Stimulated activated CD4-positive, alpha-beta T cell treated with anti-CD3 and anti-CD28 coated beads, Interleukin-1b, Interleukin-23, amount 100 ng/mL, for 1 hour (primary cell): ENCODE measurements around the gene COMMD4.
"Not testable (repeated sequence)": the region's sequence is repeated elsewhere in the genome, so short reads cannot be mapped to it uniquely, and the experiment has no call there.

ENCODE experiments used
- DNase-seq, 2 donors: peaks; one replicate each; pipeline ENCODE4 v3.0.0-alpha.2; 2020; ENCODE audit warnings: low read depth in 2 of 2

The COMMD4 gene

DNA sequence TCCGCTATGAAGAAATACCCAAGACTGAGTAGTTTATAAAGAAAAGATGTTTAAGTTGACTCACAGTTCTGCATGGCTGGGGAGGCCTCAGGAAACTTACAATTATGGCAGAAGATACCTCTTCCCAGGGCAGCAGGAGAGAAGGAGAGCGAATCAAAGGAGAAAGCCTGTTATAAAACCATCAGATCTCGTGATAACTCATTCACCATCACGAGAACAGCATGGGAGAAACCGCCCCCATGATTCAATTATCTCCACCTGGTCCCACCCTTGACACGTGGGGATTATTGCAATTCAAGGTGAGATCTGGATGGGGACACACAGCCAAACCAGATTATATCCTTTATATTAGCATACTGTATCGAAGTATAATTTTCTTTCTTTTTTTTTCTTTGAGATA lies 3.8 kb upstream of the COMMD4 start:
- DNase-seq = not testable (repeated sequence)

DNA sequence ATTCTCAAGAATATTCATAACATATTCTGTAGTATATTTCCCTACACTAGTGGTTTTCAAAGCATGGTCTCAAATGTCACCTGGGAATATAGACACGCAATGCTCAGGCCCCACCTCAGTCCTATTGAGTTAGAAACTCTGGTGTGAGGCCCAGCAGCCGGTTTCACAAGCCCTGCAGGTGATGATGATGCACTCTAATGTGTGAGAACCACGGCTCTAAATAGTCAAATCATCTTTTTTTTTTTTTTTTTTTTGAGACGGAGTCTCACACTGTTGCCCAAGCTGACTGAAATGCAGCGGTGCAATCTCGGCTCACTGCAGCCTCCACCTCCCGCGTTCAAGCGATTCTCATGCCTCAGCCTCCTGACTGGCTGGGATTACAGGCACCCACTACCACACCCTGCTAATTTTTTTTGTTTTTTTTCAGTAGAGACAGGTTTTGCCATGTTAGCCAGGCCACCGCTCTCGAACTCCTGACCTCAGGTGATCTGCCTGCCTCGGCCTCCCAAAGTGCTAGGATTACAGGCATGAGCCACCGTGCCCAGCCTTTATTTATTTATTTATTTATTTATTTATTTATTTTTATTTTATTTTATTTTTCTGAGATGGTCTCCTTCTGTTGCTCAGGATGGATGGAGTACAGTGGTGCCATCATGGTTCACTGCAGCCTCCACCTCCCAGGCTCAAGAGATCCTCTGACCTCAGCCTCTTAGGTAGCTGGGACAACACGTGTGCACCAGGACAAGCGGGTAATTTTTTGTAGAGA lies 2.0 kb upstream of the COMMD4 start:
- not testable (repeated sequence) for DNase-seq

DNA sequence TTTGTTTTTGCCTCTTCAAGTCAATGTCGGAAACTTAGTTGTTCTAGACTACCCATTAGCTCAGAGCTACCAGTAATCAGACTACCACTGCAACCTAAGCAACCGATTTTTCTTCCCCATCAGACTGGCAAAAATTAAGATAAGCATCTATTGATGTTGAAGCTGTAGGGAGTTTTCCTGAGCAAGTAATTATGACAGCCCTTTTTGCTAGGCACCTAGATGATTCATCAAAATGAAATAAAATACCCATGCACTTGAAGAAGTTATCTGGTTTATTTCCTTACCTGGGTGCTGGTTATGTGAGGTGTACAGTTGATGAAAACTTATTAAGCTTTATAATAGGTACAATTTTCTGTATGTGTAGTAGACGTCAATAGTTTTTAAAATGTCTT lies 554 bp upstream of the COMMD4 start:
- no peak for DNase-seq

DNA sequence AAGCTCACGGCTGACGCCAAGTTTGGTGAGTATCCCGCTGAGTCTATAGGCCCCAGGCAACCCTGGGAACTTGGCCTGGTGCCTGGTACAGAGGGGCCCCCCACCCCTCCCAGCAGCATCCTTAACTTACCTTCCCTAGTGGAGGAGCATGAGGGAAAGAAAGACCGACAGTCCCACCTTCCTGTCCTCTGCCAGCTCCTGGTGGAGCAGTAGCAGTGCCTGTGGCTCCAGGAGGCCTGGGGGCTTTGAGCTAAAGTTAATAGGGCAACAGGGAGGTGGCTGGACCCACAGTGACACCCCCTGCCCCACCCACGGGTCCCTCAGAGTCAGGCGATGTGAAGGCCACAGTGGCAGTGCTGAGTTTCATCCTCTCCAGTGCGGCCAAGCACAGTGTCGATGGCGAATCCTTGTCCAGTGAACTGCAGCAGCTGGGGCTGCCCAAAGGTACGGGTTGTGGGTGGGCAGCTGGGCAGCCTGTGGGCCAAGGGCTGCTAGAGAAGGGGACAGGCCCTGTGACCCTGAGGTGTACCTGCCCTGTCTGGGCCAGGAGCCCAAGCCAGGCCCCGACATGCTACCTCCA lies 2.9 kb downstream of the COMMD4 start:
- no peak for DNase-seq

DNA sequence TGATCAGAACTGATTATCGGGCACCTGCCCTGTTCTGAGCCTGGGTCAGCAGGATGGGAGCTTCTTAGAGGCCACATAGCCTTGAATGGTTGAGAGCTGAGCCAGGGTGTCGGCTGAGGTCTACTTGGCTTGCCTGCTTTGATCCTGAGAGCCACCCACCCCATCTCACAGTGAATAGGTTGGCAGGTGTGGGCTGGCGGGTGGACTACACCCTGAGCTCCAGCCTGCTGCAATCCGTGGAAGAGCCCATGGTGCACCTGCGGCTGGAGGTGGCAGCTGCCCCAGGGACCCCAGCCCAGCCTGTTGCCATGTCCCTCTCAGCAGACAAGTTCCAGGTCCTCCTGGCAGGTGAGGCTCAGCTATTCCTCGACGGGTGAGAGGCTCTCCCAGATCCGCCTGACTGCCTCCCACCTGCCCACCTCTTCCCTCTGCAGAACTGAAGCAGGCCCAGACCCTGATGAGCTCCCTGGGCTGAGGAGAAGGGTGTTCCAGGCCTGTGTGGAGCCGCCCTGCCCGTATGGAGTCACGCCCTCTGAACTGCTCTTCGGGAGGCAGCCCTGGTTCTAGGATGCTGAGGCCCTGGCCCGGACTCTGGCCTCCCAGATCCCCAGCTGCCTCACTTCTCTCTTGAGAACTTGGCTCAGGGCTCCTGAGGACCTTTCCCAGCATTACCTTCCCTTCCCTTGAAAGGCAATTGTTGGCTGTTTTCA lies 3.8 kb downstream of the COMMD4 start:
- DNase-seq = no peak

DNA sequence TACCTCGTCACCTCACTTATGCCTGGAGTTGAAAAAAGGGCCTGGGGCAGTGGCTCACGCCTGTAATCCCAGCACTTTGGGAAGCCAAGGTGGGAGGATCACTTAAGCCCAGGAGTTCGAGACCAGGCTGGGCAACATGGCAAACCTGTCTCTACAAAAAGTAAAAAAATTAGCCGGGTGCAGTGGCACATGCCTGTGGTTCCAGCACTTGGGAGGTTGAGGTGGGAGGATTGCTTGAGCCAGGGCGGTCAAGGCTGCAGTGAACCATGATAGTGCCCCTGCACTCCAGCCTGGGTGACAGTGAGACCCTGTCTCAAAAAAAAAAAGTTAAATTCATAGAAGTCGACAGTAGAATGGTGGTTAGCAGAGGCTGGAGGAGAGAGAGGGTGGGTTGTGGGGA lies 6.4 kb downstream of the COMMD4 start:
- DNase-seq = no peak

DNA sequence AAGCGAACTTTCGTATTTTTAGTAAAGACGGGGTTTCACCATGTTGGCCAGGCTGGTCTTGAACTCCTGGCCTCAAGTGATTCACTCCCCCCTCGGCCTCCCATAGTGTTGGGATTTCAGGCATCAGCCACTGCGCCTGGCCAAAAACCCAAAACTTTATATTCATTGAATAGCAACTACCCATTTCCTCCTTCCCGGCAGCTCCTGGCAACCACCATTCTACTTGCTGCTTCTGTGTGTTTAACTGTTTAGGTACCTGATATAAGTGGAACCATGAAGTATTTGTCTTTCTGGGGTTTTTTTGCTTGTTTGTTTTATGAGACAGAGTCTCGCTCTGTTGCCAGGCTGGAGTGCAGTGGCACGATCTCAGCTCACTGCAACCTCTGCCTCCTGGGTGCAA lies 8.1 kb downstream of the COMMD4 start:
- not testable (repeated sequence) for DNase-seq

DNA sequence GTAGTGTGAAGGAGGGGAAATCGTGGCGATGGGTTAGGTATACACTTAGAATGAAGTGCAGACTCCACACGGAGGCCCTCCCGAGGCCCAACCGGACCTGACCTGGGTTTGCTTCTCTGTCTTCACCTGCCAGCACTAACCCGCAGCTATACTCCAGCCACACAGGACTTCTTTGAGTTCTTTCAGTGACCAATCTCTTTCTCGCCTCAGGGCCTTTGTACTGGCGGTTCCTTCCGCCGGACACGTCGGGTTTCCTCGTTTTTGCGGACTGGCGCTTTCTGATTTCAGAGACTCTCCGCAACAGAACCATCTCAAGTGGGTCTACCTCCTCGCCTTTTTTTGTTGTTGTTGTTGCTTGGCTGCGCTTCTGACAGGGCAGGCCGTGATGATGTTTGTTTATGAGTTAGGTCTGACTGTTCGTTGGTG lies 10.9 kb downstream of the COMMD4 start, which contains the start of gene NEIL1:
Gene NEIL1, plus strand, starts transcription at position 244 of the 426 bp plus-strand sequence. CDS start 1,867 bp downstream, outside the sequence.
- no peak for DNase-seq

DNA sequence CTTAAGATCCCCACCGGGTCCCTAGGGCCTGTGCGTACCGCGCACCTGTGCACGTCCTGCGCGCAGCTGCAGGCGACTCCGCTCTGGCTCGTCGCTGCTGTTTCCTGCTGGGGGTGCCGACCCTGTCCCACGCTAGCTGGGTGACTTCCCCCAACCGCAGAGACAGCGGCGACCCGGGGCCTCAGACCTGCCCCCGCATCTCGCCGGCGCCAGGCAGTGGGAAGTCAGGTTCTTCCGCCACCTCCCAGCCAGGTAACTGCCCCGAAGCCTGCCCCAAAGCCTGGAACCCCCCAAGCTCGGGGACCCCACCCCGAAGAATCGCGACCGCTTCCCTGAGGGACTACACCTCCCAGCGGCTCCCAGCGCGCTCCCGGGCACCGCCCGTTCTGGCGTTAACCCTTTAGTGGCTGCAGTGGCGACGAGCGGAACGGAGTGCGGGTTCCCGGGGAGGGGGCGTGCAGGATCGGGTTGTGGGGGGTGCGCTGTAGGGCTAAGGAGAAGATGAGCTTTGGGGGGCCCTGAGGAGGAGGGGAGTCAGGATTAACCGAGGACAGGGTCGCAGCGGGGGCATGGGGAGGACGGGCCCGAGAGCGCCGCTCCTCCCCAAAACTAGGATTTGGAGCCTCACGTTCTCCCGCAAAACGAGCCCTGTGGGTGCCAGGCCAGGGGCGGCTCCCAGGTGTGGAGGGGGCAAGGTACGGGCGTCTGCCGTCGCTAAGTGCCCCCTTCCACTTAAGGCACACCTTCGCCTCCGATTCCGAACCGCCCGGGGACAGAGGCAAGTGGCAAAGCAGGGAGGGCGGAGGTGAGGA lies 11.6 kb downstream of the COMMD4 start:
- DNase-seq = peak in 1 of 2 donors; percentile 20

DNA sequence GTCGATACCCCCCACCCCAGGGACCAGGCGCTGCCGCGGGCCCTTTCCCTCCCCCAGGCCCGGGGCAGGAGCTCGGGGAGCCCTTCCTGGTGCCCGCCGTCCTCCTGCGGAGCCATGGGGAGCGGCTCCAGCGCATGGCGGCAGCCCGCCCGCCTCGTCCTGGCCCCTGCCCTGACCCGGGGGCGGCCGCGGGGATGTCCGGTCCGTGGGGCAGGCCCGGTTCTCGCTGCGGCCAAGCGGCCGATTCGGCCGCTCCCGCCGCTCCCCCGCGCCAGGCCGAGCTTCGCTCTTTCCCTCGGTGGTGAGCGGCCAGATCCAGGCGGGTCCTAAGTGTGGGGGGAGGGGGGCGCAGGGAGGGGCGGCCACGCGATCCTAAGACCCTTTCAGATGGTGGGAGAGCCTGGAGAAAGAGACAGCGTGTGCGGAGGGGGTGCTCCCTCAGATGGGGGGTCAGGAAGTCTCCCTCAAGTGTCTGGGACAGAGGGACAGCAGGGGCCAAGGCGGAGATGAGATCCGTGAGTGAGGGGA lies 12.2 kb downstream of the COMMD4 start:
- no peak for DNase-seq

DNA sequence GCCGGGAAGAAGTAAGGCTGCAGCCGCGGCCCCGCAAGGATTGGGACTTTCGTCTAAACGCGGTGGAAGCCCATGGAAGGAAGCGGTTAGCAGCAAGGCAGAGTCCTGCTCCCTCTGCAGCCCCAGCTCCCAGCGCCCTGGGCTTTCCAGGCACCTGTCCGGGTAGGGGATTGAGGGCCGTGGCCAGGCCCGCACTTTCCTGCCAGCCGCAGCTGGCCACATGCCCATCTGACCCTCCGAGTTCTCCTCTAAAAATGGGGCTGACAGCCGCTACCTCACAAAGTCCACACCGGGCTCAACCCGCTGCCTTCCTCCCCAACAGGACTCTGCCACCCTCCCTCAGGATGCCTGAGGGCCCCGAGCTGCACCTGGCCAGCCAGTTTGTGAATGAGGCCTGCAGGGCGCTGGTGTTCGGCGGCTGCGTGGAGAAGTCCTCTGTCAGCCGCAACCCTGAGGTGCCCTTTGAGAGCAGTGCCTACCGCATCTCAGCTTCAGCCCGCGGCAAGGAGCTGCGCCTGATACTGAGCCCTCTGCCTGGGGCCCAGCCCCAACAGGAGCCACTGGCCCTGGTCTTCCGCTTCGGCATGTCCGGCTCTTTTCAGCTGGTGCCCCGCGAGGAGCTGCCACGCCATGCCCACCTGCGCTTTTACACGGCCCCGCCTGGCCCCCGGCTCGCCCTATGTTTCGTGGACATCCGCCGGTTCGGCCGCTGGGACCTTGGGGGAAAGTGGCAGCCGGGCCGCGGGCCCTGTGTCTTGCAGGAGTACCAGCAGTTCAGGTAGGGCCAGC lies 12.9 kb downstream of the COMMD4 start:
- DNase-seq = no peak

DNA sequence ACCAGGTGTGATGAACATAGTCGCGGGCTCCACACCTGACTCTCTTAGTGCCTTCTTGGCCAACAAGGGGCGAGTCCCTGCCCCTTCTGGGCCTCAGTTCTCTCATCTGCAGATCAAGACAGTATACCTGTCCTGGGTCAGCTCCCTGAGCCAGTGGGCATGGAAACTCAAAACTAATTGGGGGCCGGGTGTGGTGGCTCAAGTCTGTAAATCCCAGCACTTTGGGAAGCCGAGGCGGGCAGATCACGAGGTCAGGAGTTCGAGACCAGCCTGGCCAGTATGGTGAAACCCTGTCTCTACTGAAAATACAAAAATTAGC lies 13.4 kb downstream of the COMMD4 start:
- DNase-seq = not testable (repeated sequence)

DNA sequence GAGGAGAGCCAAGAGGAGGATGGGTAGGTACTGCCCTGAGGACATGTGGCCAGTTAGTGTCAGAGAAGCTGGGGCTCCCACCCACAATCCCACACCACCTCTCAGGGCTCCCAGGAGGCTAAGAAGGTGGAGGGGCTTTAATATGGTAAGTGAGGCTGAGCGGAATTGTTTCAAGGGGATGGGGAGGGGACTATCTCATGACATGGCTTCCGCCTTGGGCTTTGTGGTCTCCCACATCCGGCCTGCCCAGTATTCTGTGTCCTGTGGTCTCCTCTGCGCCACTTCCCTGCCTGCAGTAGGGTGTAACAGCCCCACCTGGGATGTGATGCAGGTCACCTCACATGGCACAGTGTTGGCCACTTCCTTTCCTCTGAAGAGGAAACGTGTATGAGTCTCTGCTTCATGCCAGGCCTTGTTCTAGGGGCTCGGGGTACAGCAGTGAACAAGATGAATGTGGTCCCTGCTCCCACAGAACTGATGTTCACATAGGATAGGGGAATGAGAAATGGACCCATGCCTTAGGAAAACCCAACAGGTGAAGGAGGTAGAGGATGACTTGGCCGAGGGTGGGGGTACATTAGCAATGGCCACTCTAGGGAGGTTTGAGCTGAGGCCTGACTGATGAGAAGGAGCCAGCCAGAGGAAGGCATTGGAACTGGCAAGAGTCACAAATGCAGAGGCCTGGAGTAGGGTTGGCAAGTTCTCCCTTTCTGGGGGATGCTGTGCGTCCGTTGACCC lies 14.2 kb downstream of the COMMD4 start:
- peak in 1 of 2 donors; percentile 24 for DNase-seq

DNA sequence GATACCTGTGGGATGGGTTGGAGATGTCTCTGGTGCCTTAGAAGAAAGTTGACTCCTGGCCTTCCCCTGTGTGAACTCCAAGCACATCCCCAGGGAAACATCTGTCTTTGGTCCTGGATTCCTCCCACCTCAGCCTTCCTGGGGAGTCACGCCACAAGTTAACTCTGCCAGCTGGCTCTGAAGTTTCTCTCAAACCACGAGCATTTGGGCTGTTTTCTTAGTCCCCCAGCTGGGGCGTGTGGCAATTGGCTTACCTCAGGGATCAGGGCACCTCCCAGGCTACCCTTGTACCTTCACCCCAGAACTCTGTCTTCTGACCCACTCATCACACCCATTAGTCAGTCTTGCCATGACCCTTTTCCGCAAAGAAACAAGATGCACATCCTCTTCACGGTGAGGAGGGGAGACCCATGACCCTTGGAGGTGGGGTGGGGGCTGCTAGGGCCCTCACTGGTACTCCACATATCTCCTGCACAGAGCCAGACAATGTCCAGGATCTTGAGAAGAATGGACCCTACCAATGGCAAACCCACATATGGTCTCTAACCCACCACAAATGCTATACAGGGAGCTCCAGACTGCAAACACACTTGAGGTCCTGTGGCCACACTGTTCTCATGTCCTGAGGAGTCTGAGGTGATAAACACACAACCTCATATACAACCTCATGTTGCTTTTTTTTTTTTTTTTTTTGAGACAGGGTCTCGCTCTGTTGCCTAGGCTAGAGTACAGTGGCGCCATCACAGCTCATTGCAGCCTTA lies 14.9 kb downstream of the COMMD4 start:
- DNase-seq = no peak

DNA sequence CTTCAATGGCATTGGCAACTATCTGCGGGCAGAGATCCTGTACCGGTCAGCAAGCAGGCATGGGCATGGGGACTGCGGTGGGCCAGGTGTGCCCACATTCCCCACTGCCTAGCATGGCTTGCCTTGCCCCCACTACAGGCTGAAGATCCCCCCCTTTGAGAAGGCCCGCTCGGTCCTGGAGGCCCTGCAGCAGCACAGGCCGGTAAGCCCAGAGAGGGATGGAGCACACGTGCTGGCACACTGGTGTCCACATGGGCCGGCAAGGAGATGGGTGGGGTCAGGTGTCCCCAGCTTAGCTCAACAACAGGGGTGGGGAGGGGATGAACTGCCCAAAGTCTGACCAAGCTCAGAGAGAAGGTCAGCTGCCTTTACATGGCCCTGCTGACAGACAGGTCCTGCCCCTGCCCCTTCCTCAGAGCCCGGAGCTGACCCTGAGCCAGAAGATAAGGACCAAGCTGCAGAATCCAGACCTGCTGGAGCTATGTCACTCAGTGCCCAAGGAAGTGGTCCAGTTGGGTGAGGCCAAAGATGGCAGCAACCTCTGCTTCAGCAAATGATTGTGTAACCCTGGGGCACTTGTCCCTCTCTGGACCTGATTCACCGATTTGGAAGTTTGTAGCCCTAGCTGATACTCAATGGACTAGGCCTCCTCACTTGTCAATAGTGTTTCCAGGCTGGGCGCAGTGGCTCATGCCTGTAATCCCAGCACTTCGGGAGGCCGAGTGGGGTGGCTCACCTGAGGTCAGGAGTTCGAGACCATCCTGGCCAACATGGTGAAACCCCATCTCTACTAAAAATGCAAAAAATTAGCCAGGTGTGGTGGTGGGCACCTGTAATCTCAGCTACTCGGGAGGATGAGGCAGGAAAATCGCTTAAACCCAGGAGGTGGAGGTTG lies 16.6 kb downstream of the COMMD4 start:
- no peak for DNase-seq

DNA sequence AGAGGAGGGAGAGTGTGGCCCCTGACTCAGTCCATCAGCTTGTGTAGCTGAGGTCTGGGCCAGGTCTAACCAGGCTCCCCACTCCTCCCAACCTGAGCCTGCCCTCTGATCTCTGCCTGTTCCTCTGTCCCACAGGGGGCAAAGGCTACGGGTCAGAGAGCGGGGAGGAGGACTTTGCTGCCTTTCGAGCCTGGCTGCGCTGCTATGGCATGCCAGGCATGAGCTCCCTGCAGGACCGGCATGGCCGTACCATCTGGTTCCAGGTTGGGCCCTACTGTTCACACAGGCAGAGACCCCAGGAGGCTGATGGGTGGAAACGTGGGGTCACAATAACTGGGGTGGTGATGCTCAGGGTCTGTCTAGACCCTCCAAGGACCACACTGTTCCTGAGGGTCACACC lies 17.7 kb downstream of the COMMD4 start:
- no peak for DNase-seq

DNA sequence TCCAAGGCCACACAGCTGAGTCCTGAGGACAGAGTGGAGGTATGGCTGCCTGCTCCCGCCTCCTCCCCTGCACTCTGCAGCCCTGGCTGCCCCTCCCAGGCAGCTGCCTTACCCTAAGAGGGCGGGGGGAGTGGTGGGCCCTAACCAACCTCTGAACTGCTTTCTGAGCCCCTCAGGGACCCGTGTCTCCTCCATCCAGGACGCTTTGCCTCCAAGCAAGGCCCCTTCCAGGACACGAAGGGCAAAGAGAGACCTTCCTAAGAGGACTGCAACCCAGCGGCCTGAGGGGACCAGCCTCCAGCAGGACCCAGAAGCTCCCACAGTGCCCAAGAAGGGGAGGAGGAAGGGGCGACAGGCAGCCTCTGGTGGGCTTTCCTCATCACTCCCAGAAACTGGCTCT lies 18.6 kb downstream of the COMMD4 start:
- DNase-seq = no peak

DNA sequence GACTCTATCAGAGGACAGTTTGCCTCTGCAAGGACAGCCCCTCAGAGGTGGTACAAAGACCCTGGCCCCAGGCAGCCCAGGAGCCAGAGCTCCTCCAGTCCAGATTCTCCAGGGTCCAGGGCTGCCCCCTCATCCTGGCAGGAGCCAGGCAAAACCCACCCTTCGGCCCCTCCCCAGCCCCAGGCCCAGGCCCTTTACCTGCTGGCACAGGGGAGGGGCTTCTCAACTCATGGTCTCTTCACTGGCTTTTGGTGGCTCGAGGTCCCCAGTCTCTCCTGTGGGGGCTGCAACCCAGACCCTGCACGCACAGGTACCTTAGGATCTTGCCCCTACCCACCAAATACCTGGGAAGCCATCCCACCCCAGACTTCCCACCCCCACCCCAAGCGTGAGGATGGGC lies 19.5 kb downstream of the COMMD4 start:
- no peak for DNase-seq

DNA sequence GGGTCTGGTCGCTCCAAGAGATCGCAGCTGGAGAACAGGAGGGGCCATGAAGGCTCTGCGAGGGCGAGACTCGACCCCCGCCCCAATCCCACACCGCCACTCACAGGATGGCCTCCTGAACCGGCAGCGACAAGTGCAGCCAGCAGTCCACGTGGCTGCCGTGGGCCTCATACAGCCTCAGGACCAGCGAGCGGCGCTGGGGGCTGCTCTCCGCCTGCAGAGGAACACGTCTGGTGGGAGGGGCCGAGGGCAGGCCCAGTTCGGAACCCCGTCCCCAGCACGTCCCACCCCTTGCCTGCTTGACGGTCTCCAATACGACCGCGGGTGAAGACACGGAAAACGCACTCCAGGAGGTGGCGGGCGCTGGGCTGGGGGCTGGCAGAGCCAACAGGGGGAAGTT lies 20.1 kb downstream of the COMMD4 start:
- no peak for DNase-seq
